EH (cell line): ENCODE results near the gene NHSL2.
A peak's percentile ranks its signal among the peaks of the same experiment; 100 is the strongest.

ENCODE experiments used
- DNase-seq: peaks from one replicate; pipeline ENCODE4 v3.0.0-alpha.2; 2015; ENCODE audit warnings: low read depth

Gene NHSL2

GRCh38 chrX:72180539-72180938 is 269.9 kb downstream of the NHSL2 start:
- no peak for DNase-seq

DNA sequence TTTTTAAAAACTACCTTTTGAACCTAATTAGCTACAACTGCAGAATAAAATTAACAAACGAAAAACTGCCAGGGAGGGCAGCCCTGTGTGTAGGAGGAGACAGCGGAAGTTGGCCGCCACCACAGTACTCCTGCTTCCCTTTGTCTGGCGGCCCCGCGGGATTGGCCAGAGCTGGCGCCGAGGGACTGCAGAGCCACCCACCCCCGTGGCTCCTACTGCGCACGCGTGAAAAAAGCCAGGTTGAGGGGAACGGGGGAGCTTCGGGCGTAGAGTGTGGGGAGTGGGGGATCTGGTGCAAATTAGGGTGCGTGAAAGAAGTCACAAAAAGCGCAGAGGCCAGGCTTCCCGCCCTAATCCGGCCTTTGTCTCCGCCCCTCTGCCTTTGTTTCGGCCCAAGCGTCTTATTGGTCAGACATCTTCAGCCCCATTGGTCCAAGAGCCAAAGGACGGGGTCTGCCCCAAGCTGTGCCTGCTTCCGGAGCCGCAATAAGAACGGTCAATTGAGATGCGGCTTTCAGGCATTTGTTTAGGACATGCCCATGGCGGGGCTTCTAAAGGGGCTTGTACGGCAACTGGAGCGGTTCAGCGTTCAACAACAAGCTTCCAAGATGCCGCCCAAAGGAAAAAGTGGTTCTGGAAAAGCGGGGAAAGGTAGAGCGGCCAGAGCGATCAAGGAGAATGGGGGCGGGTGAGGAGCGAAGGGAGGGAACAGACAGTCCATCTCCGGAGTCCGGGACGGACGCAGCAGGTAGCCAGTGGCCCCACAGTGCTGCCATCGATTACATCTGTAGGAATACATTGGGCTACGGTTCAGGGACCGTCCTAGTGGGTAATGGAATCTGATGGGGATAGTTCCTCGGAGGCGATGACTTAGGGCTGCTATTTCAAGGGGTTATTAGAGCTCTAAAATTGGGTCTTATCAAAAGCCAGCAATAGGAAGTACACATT is 270.8 kb downstream of the NHSL2 start, which contains the start of gene PIN4:
Gene PIN4 (plus strand): TSS at position 580 of the 948 bp plus-strand sequence. CDS start 29 bp downstream, at position 609.
- DNase-seq = peak; percentile 97

DNA sequence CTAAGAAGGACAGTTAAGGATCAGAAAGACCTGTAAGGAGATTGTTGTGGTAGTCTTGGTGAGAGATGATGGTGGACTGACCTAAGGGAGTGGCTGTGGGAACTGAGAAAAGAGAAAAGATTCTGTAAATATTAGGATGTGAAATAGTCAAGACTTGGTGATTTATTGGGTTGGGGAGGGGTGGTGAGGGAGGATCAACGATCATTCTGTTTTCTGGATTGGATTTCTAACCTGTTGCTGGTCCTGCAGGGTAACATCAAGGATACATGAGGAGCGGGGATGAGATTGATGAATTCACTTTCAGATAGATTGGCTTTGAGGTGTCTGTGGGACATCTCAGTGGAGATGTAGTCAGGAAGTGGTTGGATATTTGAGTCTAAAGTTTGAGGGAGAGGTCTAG is 272.3 kb downstream of the NHSL2 start:
- DNase-seq = no peak

DNA sequence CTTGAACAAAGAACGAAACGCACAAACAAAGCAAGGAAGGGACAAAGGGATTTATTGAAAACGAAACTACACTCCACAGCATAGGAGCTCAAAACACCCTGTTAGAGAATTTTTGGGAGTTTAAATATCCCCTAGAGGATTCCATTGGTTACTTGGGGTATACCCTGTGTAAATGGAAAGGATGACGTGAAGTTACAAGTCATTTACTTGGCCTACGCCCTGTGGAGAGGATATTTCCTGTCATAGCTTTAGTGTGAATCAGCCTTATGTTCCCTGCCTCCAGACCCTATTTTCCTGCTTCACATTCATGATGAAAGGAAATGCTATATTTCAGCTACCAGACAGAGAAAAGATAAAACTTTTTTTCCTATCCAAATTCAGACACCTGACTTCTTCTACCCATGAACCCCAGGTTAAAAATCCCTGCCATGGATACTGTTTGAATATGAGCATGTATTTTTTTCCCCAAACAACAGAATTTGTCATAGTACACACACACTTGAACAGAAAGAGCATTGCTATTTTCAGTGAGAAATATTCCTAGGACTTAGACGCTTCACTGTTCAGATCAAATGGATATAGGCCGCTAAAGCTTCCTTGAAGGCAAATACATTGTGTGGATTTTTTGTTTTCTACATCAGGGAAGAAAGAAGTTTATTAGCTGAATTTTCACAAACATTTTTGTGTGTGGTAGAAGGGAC is 291.3 kb downstream of the NHSL2 start:
- peak; percentile 83 for DNase-seq
